Astrocyte (in vitro differentiated cells and primary cell): ENCODE measurements around the gene DPY30. TPM values are rescaled to one million over a fixed set of nuclear protein-coding genes. Genes with fewer than 3 reads are reported as not detected.

ENCODE experiments used
- DNase-seq: peaks from one replicate; pipeline ENCODE4 v3.0.0-alpha.2; 2010; ENCODE audit warnings: low read depth
- FAIRE-seq: peaks from 2 replicates; lab custom pipeline; 2011; peaks lifted over from hg19 to GRCh38; lab: Jason Lieb, UNC
- H2AFZ ChIP-seq: 2 replicates; pipeline ENCODE4 v1.6.0; 2012; ENCODE audit warnings: low read depth, low read length, inconsistent platforms
- H3K27ac ChIP-seq: 2 replicates; pipeline ENCODE4 v1.5.1; 2011; ENCODE audit warnings: low read depth, low read length, inconsistent platforms
- H3K27me3 ChIP-seq: 2 replicates; pipeline ENCODE4 v1.6.0; 2011; ENCODE audit warnings: low read length, inconsistent platforms; ENCODE audit not compliant: insufficient read depth
- H3K36me3 ChIP-seq: 2 replicates; pipeline ENCODE4 v1.5.1; 2011; ENCODE audit warnings: low read length, inconsistent platforms; ENCODE audit not compliant: insufficient read depth
- H3K4me1 ChIP-seq: 2 replicates; pipeline ENCODE4 v1.5.1; 2011; ENCODE audit warnings: low read length, inconsistent platforms; ENCODE audit not compliant: insufficient read depth
- H3K4me2 ChIP-seq: 2 replicates; pipeline ENCODE4 v1.6.0; 2012; ENCODE audit warnings: low read length, inconsistent platforms
- H3K4me3 ChIP-seq: 2 replicates; pipeline ENCODE4 v1.5.1; 2011; ENCODE audit warnings: low read depth, mild to moderate bottlenecking, low read length, inconsistent platforms; ENCODE audit not compliant: insufficient read depth
- H3K79me2 ChIP-seq: 2 replicates; pipeline ENCODE4 v1.6.0; 2012; ENCODE audit warnings: mild to moderate bottlenecking, low read length, inconsistent platforms; ENCODE audit not compliant: insufficient read depth
- H3K9ac ChIP-seq: 2 replicates; pipeline ENCODE4 v1.6.0; 2012; ENCODE audit warnings: mild to moderate bottlenecking, low read length, inconsistent platforms
- H3K9me3 ChIP-seq: 2 replicates; pipeline ENCODE4 v1.5.1; 2012; ENCODE audit warnings: low read depth, mild to moderate bottlenecking, low read length, inconsistent platforms; ENCODE audit not compliant: insufficient read depth
- H4K20me1 ChIP-seq: 2 replicates; pipeline ENCODE4 v1.6.0; 2012; ENCODE audit warnings: low read length, inconsistent platforms; ENCODE audit not compliant: insufficient read depth
- H3K27ac Mint-ChIP-seq: one replicate; pipeline ENCODE4 v1.8.0; 2021; ENCODE audit warnings: mild to moderate bottlenecking, mixed read lengths; ENCODE audit not compliant: unreplicated experiment
- H3K27me3 Mint-ChIP-seq: one replicate; pipeline ENCODE4 v1.8.0; 2021; ENCODE audit warnings: low read depth, mixed read lengths; ENCODE audit not compliant: unreplicated experiment
- H3K36me3 Mint-ChIP-seq: one replicate; pipeline ENCODE4 v1.8.0; 2021; ENCODE audit warnings: low read depth, mixed read lengths; ENCODE audit not compliant: unreplicated experiment
- H3K4me1 Mint-ChIP-seq: one replicate; pipeline ENCODE4 v1.8.0; 2021; ENCODE audit warnings: low read depth, mixed read lengths; ENCODE audit not compliant: unreplicated experiment
- H3K4me3 Mint-ChIP-seq: one replicate; pipeline ENCODE4 v1.8.0; 2021; ENCODE audit warnings: mild to moderate bottlenecking, moderate library complexity, mixed read lengths; ENCODE audit not compliant: unreplicated experiment
- H3K9me3 Mint-ChIP-seq: one replicate; pipeline ENCODE4 v1.8.0; 2021; ENCODE audit warnings: mild to moderate bottlenecking, mixed read lengths; ENCODE audit not compliant: unreplicated experiment
- EZH2 ChIP-seq: IDR thresholded peaks from 2 replicates; pipeline ENCODE4 v1.6.1; 2012; ENCODE audit warnings: mild to moderate bottlenecking, low read length, inconsistent platforms; ENCODE audit not compliant: insufficient read depth
- total RNA-seq: library from RNA; stranded (reverse); gene quantifications from 2 replicates; pipeline ENCODE4 v1.2.1, GENCODE V29; 2021
- TF ChIP-seq, protein P1 (sequence below): IDR thresholded peaks from 2 replicates; pipeline ENCODE4 v1.5.1; 2011; ENCODE audit warnings: low read depth, mild to moderate bottlenecking, inconsistent platforms, low read length, moderate library complexity; ENCODE audit not compliant: insufficient read depth

The DPY30 gene
- total RNA-seq, 1 donor from 2014 or later = 71.1 TPM

DNA sequence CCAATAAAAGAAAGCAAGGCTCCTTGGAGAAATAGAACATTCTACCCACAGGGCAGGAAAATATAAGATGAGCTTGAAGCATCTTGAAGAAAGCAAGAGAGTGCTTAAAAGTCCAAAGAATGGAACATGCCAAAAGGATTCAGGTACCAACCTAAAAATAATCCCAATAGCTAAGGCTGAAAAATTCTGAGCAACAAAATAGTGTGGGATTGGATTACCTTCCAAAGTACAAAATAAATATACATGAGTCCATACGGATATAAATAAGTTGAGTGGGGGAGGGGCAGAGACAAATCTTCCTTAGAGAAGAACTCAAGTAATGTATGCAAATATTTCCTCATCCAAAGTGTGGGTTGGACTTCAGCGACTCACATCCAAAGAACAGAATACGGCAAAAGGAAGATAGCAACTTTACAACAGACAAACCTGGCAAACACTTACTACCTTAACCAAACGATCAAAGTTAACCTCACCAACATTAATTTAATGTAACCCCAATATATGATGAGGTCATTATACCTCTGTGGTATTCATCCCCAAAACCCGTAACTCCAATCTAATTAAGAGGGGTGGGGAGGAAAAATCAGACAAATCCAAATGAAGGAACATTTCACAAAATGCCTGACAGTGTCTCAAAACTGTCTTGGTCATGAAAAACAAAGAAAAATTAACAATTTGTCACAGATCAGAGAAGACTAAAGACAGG lies 55.7 kb downstream of the DPY30 start:
- no peak overlapping the region for H3K27ac ChIP-seq
- no peak overlapping the region for H3K27ac Mint-ChIP-seq
- TF ChIP-seq, protein P1, sequence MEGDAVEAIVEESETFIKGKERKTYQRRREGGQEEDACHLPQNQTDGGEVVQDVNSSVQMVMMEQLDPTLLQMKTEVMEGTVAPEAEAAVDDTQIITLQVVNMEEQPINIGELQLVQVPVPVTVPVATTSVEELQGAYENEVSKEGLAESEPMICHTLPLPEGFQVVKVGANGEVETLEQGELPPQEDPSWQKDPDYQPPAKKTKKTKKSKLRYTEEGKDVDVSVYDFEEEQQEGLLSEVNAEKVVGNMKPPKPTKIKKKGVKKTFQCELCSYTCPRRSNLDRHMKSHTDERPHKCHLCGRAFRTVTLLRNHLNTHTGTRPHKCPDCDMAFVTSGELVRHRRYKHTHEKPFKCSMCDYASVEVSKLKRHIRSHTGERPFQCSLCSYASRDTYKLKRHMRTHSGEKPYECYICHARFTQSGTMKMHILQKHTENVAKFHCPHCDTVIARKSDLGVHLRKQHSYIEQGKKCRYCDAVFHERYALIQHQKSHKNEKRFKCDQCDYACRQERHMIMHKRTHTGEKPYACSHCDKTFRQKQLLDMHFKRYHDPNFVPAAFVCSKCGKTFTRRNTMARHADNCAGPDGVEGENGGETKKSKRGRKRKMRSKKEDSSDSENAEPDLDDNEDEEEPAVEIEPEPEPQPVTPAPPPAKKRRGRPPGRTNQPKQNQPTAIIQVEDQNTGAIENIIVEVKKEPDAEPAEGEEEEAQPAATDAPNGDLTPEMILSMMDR = no peak
- no peak for TF ChIP-seq EZH2
- DNase-seq (no peak), FAIRE-seq (no peak)
- no peaks in the 10 kb centered on the region for H3K36me3 ChIP-seq
- peaks cover 95% of the 10 kb centered on the region for H3K79me2 ChIP-seq
- no peak overlapping the region for H3K4me3 ChIP-seq
- peaks cover 5% of the 10 kb centered on the region for H3K4me1 ChIP-seq
- no peaks in the 10 kb centered on the region for H3K9me3 ChIP-seq
- no peaks in the 10 kb centered on the region for H3K27me3 Mint-ChIP-seq
- no peak overlapping the region for H3K9ac ChIP-seq
- no peaks in the 10 kb centered on the region for H3K27me3 ChIP-seq
- no peaks in the 10 kb centered on the region for H3K9me3 Mint-ChIP-seq
- H3K36me3 Mint-ChIP-seq = peaks cover 4% of the 10 kb centered on the region
- peaks cover 16% of the 10 kb centered on the region for H3K4me1 Mint-ChIP-seq
- no peak overlapping the region for H3K4me2 ChIP-seq
- peaks cover 57% of the 10 kb centered on the region for H4K20me1 ChIP-seq
- H3K4me3 Mint-ChIP-seq = no peak overlapping the region
- no peak overlapping the region for H2AFZ ChIP-seq

DNA sequence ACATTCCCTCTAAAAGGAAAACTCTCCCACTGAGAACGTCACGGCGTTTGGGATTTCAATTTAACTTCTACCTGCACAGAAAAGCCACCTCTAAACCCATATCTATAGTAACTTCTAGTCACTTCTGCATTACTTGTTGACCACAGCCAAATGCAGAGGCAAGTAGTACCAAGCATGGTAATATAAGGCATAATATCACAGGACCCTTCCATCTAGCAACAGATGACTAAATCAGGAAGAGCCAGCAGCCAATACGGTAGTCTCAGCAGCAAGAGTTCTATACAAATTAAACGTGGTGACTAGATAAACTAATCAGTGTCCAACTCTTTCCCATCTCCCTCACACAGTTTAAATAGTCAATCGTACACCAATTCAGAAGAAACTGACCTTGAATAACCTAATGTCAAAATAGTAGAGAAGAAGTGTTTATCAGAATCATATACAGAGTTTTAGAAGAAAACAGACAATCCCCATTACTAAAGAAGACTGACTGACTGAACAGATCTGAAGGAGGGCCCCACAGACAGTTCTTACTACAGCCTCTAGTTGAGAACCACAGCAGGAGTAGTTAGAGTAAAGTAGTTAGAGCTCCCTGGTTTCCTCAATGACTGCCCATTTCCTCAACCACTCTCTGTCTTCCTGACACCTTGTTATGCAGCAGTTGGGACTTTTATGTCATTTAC lies 58.8 kb downstream of the DPY30 start:
- FAIRE-seq = peak; percentile 20
- Histone ChIP-seq H3K27me3 (no peaks in the 10 kb centered on the region), H3K79me2 (peaks cover 96% of the 10 kb centered on the region), H3K4me3 (no peak overlapping the region), H3K36me3 (no peaks in the 10 kb centered on the region), H2AFZ (no peak overlapping the region), H3K4me2 (no peak overlapping the region), H3K9me3 (no peaks in the 10 kb centered on the region), H4K20me1 (peaks cover 64% of the 10 kb centered on the region), H3K4me1 (no peaks in the 10 kb centered on the region), H3K27ac (no peak overlapping the region), H3K9ac (no peak overlapping the region)
- H3K27ac Mint-ChIP-seq = peak overlapping the region; percentile 43
- H3K9me3 Mint-ChIP-seq = no peaks in the 10 kb centered on the region
- TF ChIP-seq EZH2 = no peak
- TF ChIP-seq, protein P1 = no peak
- peaks cover 12% of the 10 kb centered on the region for H3K4me1 Mint-ChIP-seq
- H3K4me3 Mint-ChIP-seq = peak overlapping the region; percentile 23
- peak; percentile 15 for DNase-seq
- H3K36me3 Mint-ChIP-seq = peaks cover 4% of the 10 kb centered on the region
- H3K27me3 Mint-ChIP-seq = no peaks in the 10 kb centered on the region

DNA sequence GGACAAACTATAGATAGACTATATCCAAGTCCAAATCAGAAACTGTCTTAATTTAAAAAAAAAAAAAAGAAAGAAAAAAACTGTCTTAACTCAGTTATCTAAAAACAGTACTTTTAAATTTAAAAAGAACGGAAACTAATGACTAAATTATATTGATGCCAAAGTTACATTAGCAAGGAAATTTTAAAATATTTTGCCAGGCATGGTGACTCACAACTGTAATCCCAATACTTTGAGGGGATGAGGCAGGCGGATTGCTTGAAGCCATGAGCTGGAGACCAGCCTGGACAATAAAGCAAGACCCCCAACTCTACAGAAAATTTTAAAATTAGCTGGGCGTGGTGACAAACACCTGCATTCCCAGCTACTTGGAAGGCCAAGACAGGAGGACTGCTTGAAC lies 59.6 kb downstream of the DPY30 start:
- no peak overlapping the region for H3K27ac Mint-ChIP-seq
- no peak overlapping the region for H3K4me3 ChIP-seq
- no peaks in the 10 kb centered on the region for H3K4me1 ChIP-seq
- H3K79me2 ChIP-seq = peaks cover 96% of the 10 kb centered on the region
- H3K27me3 Mint-ChIP-seq = no peaks in the 10 kb centered on the region
- TF ChIP-seq EZH2 = no peak
- TF ChIP-seq, protein P1 = no peak
- H3K9ac ChIP-seq = no peak overlapping the region
- no peaks in the 10 kb centered on the region for H3K27me3 ChIP-seq
- H3K4me2 ChIP-seq = no peak overlapping the region
- no peak for DNase-seq
- H3K4me3 Mint-ChIP-seq = no peak overlapping the region
- H2AFZ ChIP-seq = no peak overlapping the region
- no peak for FAIRE-seq
- H3K4me1 Mint-ChIP-seq = peaks cover 12% of the 10 kb centered on the region
- H4K20me1 ChIP-seq = peaks cover 71% of the 10 kb centered on the region
- peaks cover 2% of the 10 kb centered on the region for H3K36me3 ChIP-seq
- peaks cover 4% of the 10 kb centered on the region for H3K36me3 Mint-ChIP-seq
- no peaks in the 10 kb centered on the region for H3K9me3 Mint-ChIP-seq
- H3K9me3 ChIP-seq = no peaks in the 10 kb centered on the region
- no peak overlapping the region for H3K27ac ChIP-seq
